HUES64 (cell line): ENCODE measurements around the gene WDHD1.

Source experiments
- H3K27ac ChIP-seq: 2 replicates; pipeline ENCODE4 v1.7.0; 2013; ENCODE audit warnings: low read depth, low read length, inconsistent platforms
- H3K27me3 ChIP-seq: 2 replicates; pipeline ENCODE4 v1.6.1; 2013; ENCODE audit warnings: mild to moderate bottlenecking, low read length; ENCODE audit not compliant: insufficient read depth
- H3K36me3 ChIP-seq: 2 replicates; pipeline ENCODE4 v1.6.1; 2013; ENCODE audit warnings: mild to moderate bottlenecking, low read length; ENCODE audit not compliant: insufficient read depth
- H3K4me1 ChIP-seq: 2 replicates; pipeline ENCODE4 v1.6.1; 2013; ENCODE audit warnings: mild to moderate bottlenecking, low read length, moderate library complexity; ENCODE audit not compliant: insufficient read depth
- H3K4me3 ChIP-seq: 2 replicates; pipeline ENCODE4 v1.5.1; 2013; ENCODE audit warnings: mild to moderate bottlenecking, low read length, moderate library complexity
- H3K9ac ChIP-seq: 2 replicates; pipeline ENCODE4 v1.6.1; 2013; ENCODE audit warnings: mild to moderate bottlenecking, low read depth, low read length
- H3K9me3 ChIP-seq: 2 replicates; pipeline ENCODE4 v1.6.1; 2013; ENCODE audit warnings: low read depth, low read length; ENCODE audit not compliant: insufficient read depth
- WGBS: fragments of 150-250, 120-280 bp; methylation state at CpG from one replicate; pipeline ENCODE4 v1.1.7; 2013; ENCODE audit warnings: missing lambda C conversion rate; 5-methylcytosine and 5-hydroxymethylcytosine counted together

Gene WDHD1

GRCh38 chr14:55059333-55059732 is 32.4 kb upstream of the WDHD1 start:
- no peak overlapping the region for H3K4me3 ChIP-seq
- H3K4me1 ChIP-seq, result 0 out of 2 replicates have a peak, but pooled peaks cover 4% of the 10 kb centered on the region
- WGBS, result 96% methylated on average over 5 of the region's 5 CpGs
- peaks cover 90% of the 10 kb centered on the region for H3K36me3 ChIP-seq
- H3K9me3 ChIP-seq, result no peaks in the 10 kb centered on the region
- no peaks in the 10 kb centered on the region for H3K27me3 ChIP-seq
- no peak overlapping the region for H3K27ac ChIP-seq
- no peak overlapping the region for H3K9ac ChIP-seq

DNA sequence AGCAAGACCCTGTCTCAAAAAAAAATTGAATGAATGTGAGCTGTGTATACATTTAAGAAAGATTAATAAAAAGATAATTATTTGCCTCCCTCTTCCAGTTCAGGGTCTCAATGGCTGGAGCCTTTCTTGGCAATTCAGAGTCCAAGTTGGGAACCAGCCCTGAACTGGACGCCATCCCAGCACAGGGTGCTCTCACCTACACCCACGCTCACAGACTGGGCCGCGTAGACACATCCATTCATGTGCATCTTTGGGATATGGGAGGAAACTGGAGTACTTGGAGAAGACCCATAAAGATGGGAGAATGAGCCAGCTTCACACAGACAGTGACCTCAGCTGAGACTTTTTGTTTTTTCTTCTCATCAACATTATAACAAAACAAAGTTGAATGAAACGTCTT is 31.0 kb upstream of the WDHD1 start:
- Histone ChIP-seq H3K36me3 (peaks cover 89% of the 10 kb centered on the region), H3K9me3 (no peaks in the 10 kb centered on the region), H3K27ac (no peak overlapping the region), H3K9ac (no peak overlapping the region), H3K4me1 (peaks cover 15% of the 10 kb centered on the region), H3K27me3 (no peaks in the 10 kb centered on the region), H3K4me3 (no peak overlapping the region)
- 92% methylated on average over 5 of the region's 5 CpGs for WGBS

DNA sequence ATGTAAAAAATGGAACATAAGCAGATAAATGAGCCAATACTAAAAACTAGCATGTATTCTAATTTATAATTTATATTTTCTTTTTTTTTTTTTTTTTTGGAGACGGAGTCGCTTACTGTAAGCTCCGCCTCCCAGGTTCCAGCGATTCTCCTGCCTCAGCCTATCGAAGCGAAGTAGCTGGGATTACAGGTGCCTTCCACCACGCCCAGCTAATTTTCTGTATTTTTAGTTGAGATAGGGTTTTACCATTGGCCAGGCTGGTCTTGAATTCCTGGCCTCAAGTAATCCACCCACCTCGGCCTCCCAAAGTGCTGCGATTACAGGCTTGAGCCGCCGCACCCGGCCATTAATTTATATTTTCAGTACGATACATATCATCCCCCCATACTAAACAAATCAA is 27.2 kb upstream of the WDHD1 start:
- H3K4me3 ChIP-seq, result no peak overlapping the region
- peaks cover 22% of the 10 kb centered on the region for H3K4me1 ChIP-seq
- no peak overlapping the region for H3K27ac ChIP-seq
- no peaks in the 10 kb centered on the region for H3K27me3 ChIP-seq
- peaks cover 55% of the 10 kb centered on the region for H3K36me3 ChIP-seq
- no peaks in the 10 kb centered on the region for H3K9me3 ChIP-seq
- 93% methylated on average over 13 of the region's 13 CpGs for WGBS
- no peak overlapping the region for H3K9ac ChIP-seq

- Histone ChIP-seq H3K4me3 (peak overlapping the region; percentile 99), H3K9me3 (no peaks in the 10 kb centered on the region), H3K36me3 (peaks cover 51% of the 10 kb centered on the region), H3K9ac (peak overlapping the region; percentile 99; the same call in 1 of the 2 replicates), H3K4me1 (peaks cover 22% of the 10 kb centered on the region), H3K27me3 (no peaks in the 10 kb centered on the region), H3K27ac (no peak overlapping the region)
- WGBS, result 93% methylated on average over 7 of the region's 7 CpGs
These were observed 26.6 kb upstream of the WDHD1 start for GRCh38 chr14:55053500-55053899.

GRCh38 chr14:55053018-55053417 is 26.1 kb upstream of the WDHD1 start:
- Histone ChIP-seq H3K36me3 (peaks cover 47% of the 10 kb centered on the region), H3K27me3 (no peaks in the 10 kb centered on the region), H3K4me1 (peaks cover 22% of the 10 kb centered on the region), H3K9me3 (no peaks in the 10 kb centered on the region), H3K4me3 (peak overlapping the region; percentile 99), H3K9ac (peak overlapping the region; percentile 99), H3K27ac (peak overlapping the region; percentile 100)
- WGBS, result 87% methylated on average over 6 of the region's 6 CpGs

DNA sequence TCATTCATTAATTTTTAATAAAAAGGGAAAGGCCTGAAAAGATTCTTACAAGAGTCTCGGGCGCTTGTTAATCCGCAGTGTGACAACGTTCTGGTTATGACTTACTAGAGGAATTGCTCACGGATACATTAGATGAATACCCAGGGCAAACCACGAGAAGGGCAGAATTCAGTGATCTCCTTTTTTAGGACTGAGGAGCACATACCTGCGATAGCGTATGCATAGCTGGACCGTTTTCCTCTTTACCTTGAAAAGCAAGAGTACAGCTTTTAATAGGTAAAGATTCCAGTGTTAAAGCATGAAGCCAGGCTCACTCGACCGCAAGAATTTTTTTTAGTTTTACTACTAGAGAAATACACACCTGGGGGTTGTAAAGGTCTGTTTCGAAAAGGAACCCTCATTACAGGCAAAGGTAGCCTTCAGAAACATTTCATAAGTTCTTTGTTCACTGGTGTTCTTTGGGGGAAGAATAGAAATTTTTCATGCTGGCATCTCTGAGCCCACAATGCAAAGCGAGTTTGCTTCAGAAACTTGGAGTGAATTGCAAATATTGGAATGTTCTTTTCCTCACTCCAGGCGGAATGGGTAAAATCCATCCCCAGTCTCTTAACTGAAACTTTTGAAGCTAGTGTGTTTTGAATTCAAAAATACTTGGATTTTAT is 25.5 kb upstream of the WDHD1 start:
- peak overlapping the region; percentile 100 for H3K27ac ChIP-seq
- peaks cover 22% of the 10 kb centered on the region for H3K4me1 ChIP-seq
- WGBS, result 3% methylated on average over 11 of the region's 14 CpGs
- H3K27me3 ChIP-seq, result no peaks in the 10 kb centered on the region
- peak overlapping the region; percentile 99 for H3K4me3 ChIP-seq
- peak overlapping the region; percentile 99 for H3K9ac ChIP-seq
- peaks cover 41% of the 10 kb centered on the region for H3K36me3 ChIP-seq
- H3K9me3 ChIP-seq, result no peaks in the 10 kb centered on the region

- Histone ChIP-seq H3K27ac (peak within 1 kb of the TSS; percentile 100), H3K4me3 (peak within 1 kb of the TSS; percentile 99), H3K36me3 (peaks cover 34% of the 10 kb centered on the region), H3K27me3 (no peaks in the 10 kb centered on the region), H3K9me3 (no peaks in the 10 kb centered on the region), H3K4me1 (peaks cover 22% of the 10 kb centered on the region), H3K9ac (peak within 1 kb of the TSS; percentile 99)
- under 1% methylated on average over 98 of the region's 98 CpGs for WGBS
These were observed 24.7 kb upstream of the WDHD1 start, which contains the start of gene MAPK1IP1L for GRCh38 chr14:55051423-55052268. TSS of gene MAPK1IP1L (plus strand) at chr14:55051647. CDS start at chr14:55061684, 10,037 bp downstream.

GRCh38 chr14:55051165-55051422 is 24.2 kb upstream of the WDHD1 start:
- Histone ChIP-seq H3K27me3 (no peaks in the 10 kb centered on the region), H3K27ac (peak overlapping the region; percentile 94), H3K36me3 (peaks cover 31% of the 10 kb centered on the region), H3K4me1 (peaks cover 20% of the 10 kb centered on the region), H3K4me3 (peak overlapping the region; percentile 99), H3K9ac (peak overlapping the region; percentile 87), H3K9me3 (no peaks in the 10 kb centered on the region)
- WGBS, result 5% methylated on average over 10 of the region's 10 CpGs

- no peaks in the 10 kb centered on the region for H3K27me3 ChIP-seq
- H3K9ac ChIP-seq, result no peak overlapping the region
- H3K4me1 ChIP-seq, result peaks cover 18% of the 10 kb centered on the region
- 92% methylated on average over 1 of the region's 2 CpGs for WGBS
- H3K4me3 ChIP-seq, result no peak overlapping the region
- peaks cover 28% of the 10 kb centered on the region for H3K36me3 ChIP-seq
- no peak overlapping the region for H3K27ac ChIP-seq
- no peaks in the 10 kb centered on the region for H3K9me3 ChIP-seq
These were observed 22.1 kb upstream of the WDHD1 start for GRCh38 chr14:55048900-55049436.

GRCh38 chr14:55047301-55048053 is 20.6 kb upstream of the WDHD1 start:
- Histone ChIP-seq H3K4me3 (no peak overlapping the region), H3K4me1 (peaks cover 3% of the 10 kb centered on the region; the same call in 1 of the 2 replicates), H3K27ac (no peak overlapping the region), H3K36me3 (peaks cover 31% of the 10 kb centered on the region), H3K9ac (no peak overlapping the region), H3K9me3 (no peaks in the 10 kb centered on the region), H3K27me3 (no peaks in the 10 kb centered on the region; the same call in 1 of the 2 replicates)
- WGBS, result 97% methylated on average over 5 of the region's 5 CpGs

DNA sequence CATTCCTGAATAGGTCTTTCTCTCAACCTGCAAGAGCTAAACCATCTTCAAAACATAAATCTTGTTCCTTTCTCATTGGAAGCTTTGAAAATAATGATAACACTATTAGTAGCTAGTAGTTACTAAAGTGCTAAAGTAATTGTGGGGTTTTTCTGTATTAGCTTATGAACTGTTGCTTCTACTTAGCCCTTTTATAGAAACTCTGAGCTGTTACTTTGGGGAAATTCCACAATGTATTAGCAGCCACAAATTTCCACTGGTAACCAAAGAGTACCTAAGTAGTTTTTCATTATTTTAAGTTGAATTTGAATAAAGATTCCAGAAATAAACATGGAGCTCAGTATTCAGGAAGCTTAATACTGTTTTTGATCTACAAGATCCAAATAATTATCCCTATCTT is 18.2 kb upstream of the WDHD1 start:
- Histone ChIP-seq H3K27ac (no peak overlapping the region), H3K9me3 (no peaks in the 10 kb centered on the region), H3K4me1 (no peaks in the 10 kb centered on the region), H3K4me3 (no peak overlapping the region), H3K9ac (no peak overlapping the region), H3K27me3 (no peaks in the 10 kb centered on the region; the same call in 1 of the 2 replicates), H3K36me3 (peaks cover 36% of the 10 kb centered on the region)
